Adrenal gland (tissue), 5 donors: Measurements from ENCODE around the gene IFI35.

Experiments
- CTCF ChIP-seq, 6 experiments: fragments of 450-650 bp in 4 of 6; fragments of 200-600 bp in 2 of 6; sonication (generic) in 1 of 6; IDR thresholded peaks; 1 replicate in 5 of 6; 2 replicates in 1 of 6; pipeline versions ENCODE4 v1.5.1 to v1.8.0; 2016 to 2021; ENCODE audit warnings: antibody characterized with exemption in 6 of 6, mild to moderate bottlenecking in 2 of 6, moderate library complexity in 1 of 6
- POLR2A ChIP-seq, 2 donors: fragments of 450-650 bp; IDR thresholded peaks; one replicate each; pipeline ENCODE4 v1.6.1; 2017; ENCODE audit warnings: antibody characterized with exemption in 2 of 2, mild to moderate bottlenecking in 2 of 2, moderate library complexity in 1 of 2
- donor health status: DM: no; HTN: no; CAD: no.

GRCh38 chr17:43014020-43014648 lies 7.5 kb downstream of the IFI35 start:
- TF ChIP-seq CTCF (IDR thresholded peaks at IDR 0.05) (no peak), POLR2A (IDR thresholded peaks at IDR 0.05) (no peak)
